B cell (primary cell): ENCODE data around the gene TOP3B. TPM values are rescaled to one million over a fixed set of nuclear protein-coding genes. Genes with fewer than 3 reads are reported as not detected.

ENCODE experiments used
- ATAC-seq: fragments of 200-7000 bp; cut with Tn5 transposase; one replicate; pipeline ENCODE4 v1.10.0; 2021; ENCODE audit warnings: low read depth, mild to moderate bottlenecking, moderate number of reproducible peaks, moderate library complexity
- CTCF ChIA-PET: fragments of 350-600 bp; sonication (Branson Sonifier 250); formaldehyde crosslinking; loops from one replicate; lab custom pipeline; 2021; ENCODE audit warnings: antibody characterized with exemption, inconsistent platforms; lab: Charles Lee
- POLR2A ChIA-PET: fragments of 350-600 bp; sonication (Branson Sonifier 250); formaldehyde crosslinking; loops from one replicate; lab custom pipeline; 2021; ENCODE audit warnings: antibody characterized with exemption; lab: Charles Lee
- DNase-seq: peaks from one replicate; pipeline ENCODE4 v3.0.0; 2013
- H2AFZ ChIP-seq: 2 replicates; pipeline ENCODE4 v1.6.1; 2012; ENCODE audit warnings: mild to moderate bottlenecking, low read depth, low read length; ENCODE audit not compliant: insufficient read depth, poor library complexity, severe bottlenecking
- H3K27ac ChIP-seq, 2 donors: 1 replicate in 1 of 2; 2 replicates in 1 of 2; pipeline ENCODE4 v1.5.1; 2012 to 2013; ENCODE audit warnings: low read length in 2 of 2, mild to moderate bottlenecking in 2 of 2, moderate library complexity in 1 of 2
- H3K27me3 ChIP-seq, 4 experiments: fragments of 200-600 bp in 1 of 4; sonication (generic) in 1 of 4; replicated peaks in 1 of 4; 1 replicate in 2 of 4; 2 replicates in 2 of 4; pipeline versions ENCODE4 v1.6.1 to v1.7.0; 2013 to 2016; ENCODE audit warnings: low read length in 3 of 4, mild to moderate bottlenecking in 2 of 4, mixed read lengths in 1 of 4, moderate library complexity in 1 of 4; ENCODE audit not compliant: insufficient read depth in 4 of 4, control insufficient read depth in 3 of 4; ENCODE audit errors: control extremely low read depth in 1 of 4
- H3K36me3 ChIP-seq, 2 experiments: replicated peaks in 1 of 2; 1 replicate in 1 of 2; 2 replicates in 1 of 2; pipeline versions ENCODE4 v1.6.1 to v1.7.1; 2013; ENCODE audit warnings: low read length in 1 of 2; ENCODE audit not compliant: insufficient read depth in 2 of 2, control insufficient read depth in 1 of 2; ENCODE audit errors: control extremely low read depth in 1 of 2, extremely low read depth in 1 of 2
- H3K4me1 ChIP-seq, 2 donors: fragments of 200-600 bp in 1 of 2; sonication (generic) in 1 of 2; 1 replicate in 1 of 2; 2 replicates in 1 of 2; pipeline versions ENCODE4 v1.5.1 to v1.6.1; 2013 to 2017; ENCODE audit warnings: low read length in 2 of 2; ENCODE audit not compliant: control insufficient read depth in 2 of 2, insufficient read depth in 2 of 2
- H3K4me2 ChIP-seq: replicated peaks from 2 replicates; pipeline ENCODE3; 2012; ENCODE audit warnings: mild to moderate bottlenecking, low read depth, low read length; ENCODE audit not compliant: poor library complexity, severe bottlenecking
- H3K4me3 ChIP-seq, 5 experiments: fragments of 200-600 bp in 1 of 5; sonication (generic) in 1 of 5; 1 replicate in 3 of 5; 2 replicates in 2 of 5; pipeline versions ENCODE4 v1.5.1 to v1.7.0; 2011 to 2016; ENCODE audit warnings: low read length in 4 of 5, mild to moderate bottlenecking in 4 of 5, low read depth in 2 of 5, control low read depth in 1 of 5, moderate library complexity in 1 of 5; ENCODE audit not compliant: insufficient read depth in 1 of 5; ENCODE audit errors: control extremely low read depth in 1 of 5, extremely low read depth in 1 of 5
- H3K79me2 ChIP-seq: fragments of 200-600 bp; sonication (generic); one replicate; pipeline ENCODE4 v1.6.0; 2016; ENCODE audit warnings: low read length; ENCODE audit not compliant: control insufficient read depth, insufficient read depth
- H3K9ac ChIP-seq: fragments of 200-600 bp; sonication (generic); 2 replicates; pipeline ENCODE4 v1.6.1; 2017; ENCODE audit warnings: mild to moderate bottlenecking, low read length, moderate library complexity
- H3K9me3 ChIP-seq, 3 donors: one replicate each; pipeline versions ENCODE4 v1.6.1 to v1.7.1; 2013; ENCODE audit warnings: low read length in 2 of 3; ENCODE audit not compliant: control insufficient read depth in 2 of 3, insufficient read depth in 1 of 3; ENCODE audit errors: control extremely low read depth in 1 of 3
- H4K20me1 ChIP-seq: 2 replicates; pipeline ENCODE4 v1.6.0; 2012; ENCODE audit warnings: mild to moderate bottlenecking, low read length; ENCODE audit not compliant: insufficient read depth, control insufficient read depth, poor library complexity, severe bottlenecking
- H3K27ac Mint-ChIP-seq: one replicate; pipeline ENCODE4 v1.8.0; 2021; ENCODE audit warnings: mixed read lengths
- H3K27me3 Mint-ChIP-seq: one replicate; pipeline ENCODE4 v1.8.0; 2021; ENCODE audit warnings: mixed read lengths
- H3K4me1 Mint-ChIP-seq: one replicate; pipeline ENCODE4 v1.8.0; 2021; ENCODE audit warnings: mixed read lengths
- H3K4me3 Mint-ChIP-seq: one replicate; pipeline ENCODE4 v1.8.0; 2021; ENCODE audit warnings: mixed read lengths
- H3K9me3 Mint-ChIP-seq: one replicate; pipeline ENCODE4 v1.8.0; 2022; ENCODE audit warnings: mixed read lengths; ENCODE audit not compliant: insufficient read depth
- EZH2 ChIP-seq: IDR thresholded peaks from 2 replicates; pipeline ENCODE4 v1.6.1; 2012; ENCODE audit warnings: borderline replicate concordance, low read depth, mild to moderate bottlenecking, moderate library complexity, low read length; ENCODE audit not compliant: insufficient read depth, poor library complexity, severe bottlenecking
- WGBS: methylation state at CpG from one replicate; pipeline ENCODE4 v1.1.5; 2013; ENCODE audit warnings: missing lambda C conversion rate; ENCODE audit not compliant: insufficient coverage; 5-methylcytosine and 5-hydroxymethylcytosine counted together
- intact Hi-C: fragments of 100-400 bp; cut with micrococcal nuclease; formaldehyde crosslinking; loops from one replicate; pipeline ENCODE4 v1.10.0; 2022
- polyA plus RNA-seq: library from polyadenylated mRNA; depleted of rRNA; stranded (reverse); fragments of >200 nt; gene quantifications from 2 replicates; pipeline ENCODE4 v1.2.3, GENCODE V29; 2012
- total RNA-seq, 2 donors: library from RNA; stranded (reverse); fragments of 120-200 nt in 1 of 2; gene quantifications; 1 replicate in 1 of 2; 2 replicates in 1 of 2; pipeline versions ENCODE4 v1.2.3 to v1.2.4, GENCODE V29; 2013 to 2022
- TF ChIP-seq, protein P1 (sequence below): fragments of 200-600 bp; IDR thresholded peaks from one replicate; pipeline ENCODE4 v1.8.0; 2022; ENCODE audit warnings: antibody characterized with exemption, mild to moderate bottlenecking

TOP3B gene
- total and polyA plus RNA-seq, 2 donors (not counting 1 experiment from before 2014, with no cell fraction given): 77.1 to 105 TPM

DNA sequence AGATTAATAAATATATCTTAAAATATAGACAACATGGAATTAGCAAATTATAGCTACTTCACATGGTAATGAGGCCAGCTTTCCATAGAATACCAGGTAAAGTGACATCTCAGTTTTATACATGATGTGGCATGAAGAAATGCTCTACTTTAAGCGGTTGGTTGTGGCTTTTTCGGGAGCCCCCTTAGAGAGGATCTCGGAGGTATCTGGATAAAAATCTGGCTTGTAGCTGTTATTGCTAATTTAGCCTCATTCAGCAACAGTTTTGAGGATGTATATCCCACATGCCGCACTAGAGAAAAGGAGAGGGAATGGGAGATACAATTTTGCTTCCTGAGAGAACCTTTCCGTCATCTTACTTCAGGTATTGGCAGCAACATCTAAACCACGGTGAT, 24.0 kb upstream of the TOP3B start:
- H3K4me2 ChIP-seq: no peak overlapping the region
- H3K4me1 ChIP-seq: peaks cover 9 to 12% of the 10 kb centered on the region in 2 donors
- no peaks in the 10 kb centered on the region for H3K9me3 Mint-ChIP-seq
- no peak overlapping the region for H3K9ac ChIP-seq
- H2AFZ ChIP-seq: no peak overlapping the region
- H3K79me2 ChIP-seq: no peaks in the 10 kb centered on the region
- 100% methylated on average over 2 of the region's 6 CpGs for WGBS
- intact Hi-C loops: no loop called here
- H3K27me3 Mint-ChIP-seq: no peaks in the 10 kb centered on the region
- no peak overlapping the region for H3K4me3 Mint-ChIP-seq
- peaks cover 16% of the 10 kb centered on the region for H3K4me1 Mint-ChIP-seq
- no peak for DNase-seq
- no peaks in the 10 kb centered on the region for H3K36me3 ChIP-seq
- H3K4me3 ChIP-seq: no peak overlapping the region
- CTCF ChIA-PET: interaction anchor here (0.9 to 2.0 kb wide), 2 partner anchors 34 to 54 kb away, joined by 3 to 5 read pairs; partner anchors contain the start of gene PPM1F
- ATAC-seq: no peak
- TF ChIP-seq EZH2: no peak
- TF ChIP-seq, protein P1, sequence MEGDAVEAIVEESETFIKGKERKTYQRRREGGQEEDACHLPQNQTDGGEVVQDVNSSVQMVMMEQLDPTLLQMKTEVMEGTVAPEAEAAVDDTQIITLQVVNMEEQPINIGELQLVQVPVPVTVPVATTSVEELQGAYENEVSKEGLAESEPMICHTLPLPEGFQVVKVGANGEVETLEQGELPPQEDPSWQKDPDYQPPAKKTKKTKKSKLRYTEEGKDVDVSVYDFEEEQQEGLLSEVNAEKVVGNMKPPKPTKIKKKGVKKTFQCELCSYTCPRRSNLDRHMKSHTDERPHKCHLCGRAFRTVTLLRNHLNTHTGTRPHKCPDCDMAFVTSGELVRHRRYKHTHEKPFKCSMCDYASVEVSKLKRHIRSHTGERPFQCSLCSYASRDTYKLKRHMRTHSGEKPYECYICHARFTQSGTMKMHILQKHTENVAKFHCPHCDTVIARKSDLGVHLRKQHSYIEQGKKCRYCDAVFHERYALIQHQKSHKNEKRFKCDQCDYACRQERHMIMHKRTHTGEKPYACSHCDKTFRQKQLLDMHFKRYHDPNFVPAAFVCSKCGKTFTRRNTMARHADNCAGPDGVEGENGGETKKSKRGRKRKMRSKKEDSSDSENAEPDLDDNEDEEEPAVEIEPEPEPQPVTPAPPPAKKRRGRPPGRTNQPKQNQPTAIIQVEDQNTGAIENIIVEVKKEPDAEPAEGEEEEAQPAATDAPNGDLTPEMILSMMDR: no peak
- no peak overlapping the region for H3K27ac Mint-ChIP-seq
- no peak overlapping the region for H3K27ac ChIP-seq
- POLR2A ChIA-PET: no interaction called here
- no peaks in the 10 kb centered on the region for H3K9me3 ChIP-seq
- no peaks in the 10 kb centered on the region for H3K27me3 ChIP-seq
- no peaks in the 10 kb centered on the region for H4K20me1 ChIP-seq

- intact Hi-C loops: no loop called here
- WGBS: 100% methylated on average over 2 of the region's 5 CpGs
- Histone ChIP-seq H3K36me3 (no peaks in the 10 kb centered on the region), H3K27ac (no peak overlapping the region), H3K4me3 (no peak overlapping the region), H3K27me3 (no peaks in the 10 kb centered on the region), H2AFZ (no peak overlapping the region), H3K9me3 (no peaks in the 10 kb centered on the region), H3K4me2 (no peak overlapping the region), H3K79me2 (no peaks in the 10 kb centered on the region), H3K9ac (no peak overlapping the region), H4K20me1 (no peaks in the 10 kb centered on the region), H3K4me1 (peaks cover 9 to 12% of the 10 kb centered on the region in 2 donors)
- H3K9me3 Mint-ChIP-seq: no peaks in the 10 kb centered on the region
- H3K27me3 Mint-ChIP-seq: no peaks in the 10 kb centered on the region
- H3K4me1 Mint-ChIP-seq: peaks cover 15% of the 10 kb centered on the region
- H3K4me3 Mint-ChIP-seq: no peak overlapping the region
- POLR2A ChIA-PET: no interaction called here
- ATAC-seq (no peak), DNase-seq (no peak)
- H3K27ac Mint-ChIP-seq: no peak overlapping the region
- no peak for TF ChIP-seq EZH2
- TF ChIP-seq, protein P1: no peak
- CTCF ChIA-PET: interaction anchor here (0.9 to 2.0 kb wide), 2 partner anchors 34 to 54 kb away, joined by 3 to 5 read pairs; partner anchors contain the start of gene PPM1F
Observed at GRCh38 chr22:22005945-22006595, 23.5 kb upstream of the TOP3B start.
